BJ (cell line): Measurements from ENCODE around the gene TNS4. TPM values are rescaled to one million over a fixed set of nuclear protein-coding genes. Genes with fewer than 3 reads are reported as not detected.

Source experiments
- CTCF ChIA-PET: fragments of 350-600 bp; formaldehyde crosslinking; extraction: SDS; loops from one replicate; lab custom pipeline; 2021; ENCODE audit warnings: antibody characterized with exemption, inconsistent platforms; lab: Yijun Ruan, JAX
- POLR2A ChIA-PET: fragments of 300-600 bp; sonication (Branson Sonifier 250); formaldehyde crosslinking; extraction: SDS; loops from one replicate; lab custom pipeline; 2021; ENCODE audit warnings: antibody characterized with exemption; lab: Charles Lee
- DNase-seq: peaks from one replicate; pipeline ENCODE4 v3.0.0-alpha.2; 2011; ENCODE audit warnings: low read depth
- H3K27me3 ChIP-seq: 2 replicates; pipeline ENCODE4 v1.6.0; 2011; ENCODE audit warnings: low read length; ENCODE audit not compliant: control insufficient read depth, insufficient read depth
- H3K36me3 ChIP-seq: 2 replicates; pipeline ENCODE4 v1.5.1; 2011; ENCODE audit warnings: low read length; ENCODE audit not compliant: control insufficient read depth, insufficient read depth
- H3K4me3 ChIP-seq: 2 replicates; pipeline ENCODE4 v1.5.1; 2011; ENCODE audit warnings: low read depth, mild to moderate bottlenecking, control low read depth, low read length
- polyA plus RNA-seq: library from polyadenylated mRNA; depleted of rRNA; stranded (reverse); fragments of >200 nt; gene quantifications from 2 replicates; pipeline ENCODE4 v1.2.3, GENCODE V29; 2011
- TF ChIP-seq, protein P1 (sequence below): IDR thresholded peaks from 2 replicates; pipeline ENCODE4 v1.5.1; 2011; ENCODE audit warnings: low read depth, mild to moderate bottlenecking, control low read depth, inconsistent platforms, low read length, moderate library complexity; ENCODE audit not compliant: insufficient read depth

TNS4 gene
- polyA plus RNA-seq, 1 experiment, result 0.40 TPM

DNA sequence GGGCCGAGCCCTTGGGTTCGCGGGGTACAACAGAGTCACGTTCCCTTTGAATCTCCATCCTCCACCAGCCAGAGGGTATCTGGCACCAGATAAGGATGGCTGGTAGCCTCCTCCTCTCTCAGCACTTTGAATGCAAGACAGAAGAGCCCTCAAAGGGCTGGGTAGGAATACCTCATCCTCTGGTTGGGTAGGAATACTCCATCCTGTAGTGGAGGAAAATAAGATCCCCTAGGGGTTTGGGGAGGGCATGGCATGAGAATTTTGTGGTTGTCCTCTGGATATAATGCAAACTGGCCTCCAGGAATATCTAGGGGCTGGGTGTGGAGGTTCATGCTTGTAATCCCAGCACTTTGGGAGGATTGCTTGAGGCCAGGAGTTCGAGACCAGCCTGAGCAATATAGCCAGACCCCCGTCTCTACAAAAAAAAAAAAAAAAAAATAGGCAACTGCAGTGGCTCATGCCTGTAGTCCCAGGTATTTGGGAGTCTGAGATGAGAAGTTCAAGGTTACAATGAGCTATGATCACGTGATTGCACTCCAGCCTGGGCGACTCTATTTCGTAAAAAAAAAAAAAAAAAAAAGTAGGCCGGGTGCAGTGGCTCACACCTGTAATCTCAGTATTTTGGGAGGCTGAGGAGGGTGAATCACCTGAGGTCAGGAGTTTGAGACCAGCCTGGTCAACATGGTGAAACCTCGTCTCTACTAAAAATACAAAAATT lies 55.5 kb downstream of the TNS4 start:
- no peak for DNase-seq
- Histone ChIP-seq H3K36me3 (peaks cover 21% of the 10 kb centered on the region), H3K4me3 (peak overlapping the region; percentile 95), H3K27me3 (no peaks in the 10 kb centered on the region)
- POLR2A ChIA-PET, result interaction anchor here (0.6 kb wide), 3 partner anchors 10 to 94 kb away, joined by 3 to 14 read pairs (median 6); no protein-coding TSS in a partner anchor
- TF ChIP-seq, protein P1, sequence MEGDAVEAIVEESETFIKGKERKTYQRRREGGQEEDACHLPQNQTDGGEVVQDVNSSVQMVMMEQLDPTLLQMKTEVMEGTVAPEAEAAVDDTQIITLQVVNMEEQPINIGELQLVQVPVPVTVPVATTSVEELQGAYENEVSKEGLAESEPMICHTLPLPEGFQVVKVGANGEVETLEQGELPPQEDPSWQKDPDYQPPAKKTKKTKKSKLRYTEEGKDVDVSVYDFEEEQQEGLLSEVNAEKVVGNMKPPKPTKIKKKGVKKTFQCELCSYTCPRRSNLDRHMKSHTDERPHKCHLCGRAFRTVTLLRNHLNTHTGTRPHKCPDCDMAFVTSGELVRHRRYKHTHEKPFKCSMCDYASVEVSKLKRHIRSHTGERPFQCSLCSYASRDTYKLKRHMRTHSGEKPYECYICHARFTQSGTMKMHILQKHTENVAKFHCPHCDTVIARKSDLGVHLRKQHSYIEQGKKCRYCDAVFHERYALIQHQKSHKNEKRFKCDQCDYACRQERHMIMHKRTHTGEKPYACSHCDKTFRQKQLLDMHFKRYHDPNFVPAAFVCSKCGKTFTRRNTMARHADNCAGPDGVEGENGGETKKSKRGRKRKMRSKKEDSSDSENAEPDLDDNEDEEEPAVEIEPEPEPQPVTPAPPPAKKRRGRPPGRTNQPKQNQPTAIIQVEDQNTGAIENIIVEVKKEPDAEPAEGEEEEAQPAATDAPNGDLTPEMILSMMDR, result peak; percentile 35; the same call in 1 of the 2 replicates
- CTCF ChIA-PET, result interaction anchor here (0.5 to 8.8 kb wide), 9 partner anchors 30 to 791 kb away, joined by 3 to 113 read pairs (median 5); no protein-coding TSS in a partner anchor

DNA sequence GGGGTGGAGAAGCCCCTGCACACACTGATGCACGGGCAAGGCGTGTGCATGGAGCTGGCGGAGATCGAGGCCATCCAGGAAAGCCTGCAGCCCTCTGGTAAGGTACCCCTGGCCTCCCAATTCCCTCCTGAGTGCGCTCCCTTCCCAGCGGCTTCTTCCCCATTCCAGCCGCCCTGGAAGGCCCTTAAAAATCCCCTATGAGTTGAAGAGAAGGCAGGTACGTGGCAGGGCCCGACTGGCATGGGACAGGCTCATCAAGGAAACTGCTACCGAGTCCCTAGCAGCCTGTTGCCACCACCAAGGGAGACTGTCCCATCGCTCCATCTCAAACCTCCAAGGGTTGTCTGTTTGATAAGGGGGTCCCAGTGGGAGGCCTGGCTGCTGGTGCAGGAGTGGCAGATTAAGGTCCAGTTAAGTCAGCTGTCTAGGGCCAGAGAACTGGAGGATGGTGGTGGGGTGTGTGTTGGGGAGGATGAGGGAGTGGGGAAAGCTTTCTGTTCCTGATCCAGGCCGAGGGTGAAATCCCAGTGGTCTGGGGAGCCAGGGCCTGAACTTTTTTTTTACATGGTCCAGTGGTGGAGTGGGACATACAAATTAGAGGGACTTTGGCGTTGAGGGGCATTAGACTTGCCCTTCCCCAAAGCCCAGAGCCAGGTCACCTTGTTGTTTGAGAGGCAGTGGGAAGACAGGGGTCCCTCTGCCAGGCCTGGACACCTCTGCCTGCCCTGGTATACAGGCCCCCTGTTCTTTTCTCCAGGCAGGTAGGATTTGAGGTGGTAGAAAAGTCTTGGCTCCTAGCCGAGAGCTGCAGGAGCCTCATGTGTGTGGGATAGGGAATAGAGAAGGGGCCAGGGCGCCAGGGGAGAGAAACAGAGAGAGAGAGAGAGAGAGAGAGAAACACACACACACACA lies 57.2 kb downstream of the TNS4 start:
- POLR2A ChIA-PET, result interaction anchor here (0.7 kb wide), 1 partner anchor 12 kb away, joined by 5 read pairs; no protein-coding TSS in a partner anchor

DNA sequence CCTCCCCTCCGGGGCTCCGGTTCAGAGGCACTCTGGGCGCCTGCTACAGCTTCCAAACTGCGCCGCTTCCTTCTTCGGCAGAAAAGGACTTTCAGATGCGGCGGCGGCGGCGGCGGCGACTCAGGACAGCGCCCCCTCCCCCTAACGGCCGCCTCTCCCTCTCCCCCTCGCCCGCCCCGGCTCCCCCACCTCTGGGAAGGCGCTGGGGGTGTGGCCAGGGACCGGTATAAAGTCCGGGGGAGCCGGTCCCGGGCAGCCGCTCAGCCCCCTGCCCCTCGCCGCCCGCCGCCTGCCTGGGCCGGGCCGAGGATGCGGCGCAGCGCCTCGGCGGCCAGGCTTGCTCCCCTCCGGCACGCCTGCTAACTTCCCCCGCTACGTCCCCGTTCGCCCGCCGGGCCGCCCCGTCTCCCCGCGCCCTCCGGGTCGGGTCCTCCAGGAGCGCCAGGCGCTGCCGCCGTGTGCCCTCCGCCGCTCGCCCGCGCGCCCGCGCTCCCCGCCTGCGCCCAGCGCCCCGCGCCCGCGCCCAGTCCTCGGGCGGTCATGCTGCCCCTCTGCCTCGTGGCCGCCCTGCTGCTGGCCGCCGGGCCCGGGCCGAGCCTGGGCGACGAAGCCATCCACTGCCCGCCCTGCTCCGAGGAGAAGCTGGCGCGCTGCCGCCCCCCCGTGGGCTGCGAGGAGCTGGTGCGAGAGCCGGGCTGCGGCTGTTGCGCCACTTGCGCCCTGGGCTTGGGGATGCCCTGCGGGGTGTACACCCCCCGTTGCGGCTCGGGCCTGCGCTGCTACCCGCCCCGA lies 58.0 kb downstream of the TNS4 start, which contains the start of gene IGFBP4:
IGFBP4 (plus strand) TSS at position 255 of the 792 bp plus-strand sequence; CDS start at position 541, 286 bp downstream.
- peaks cover 17% of the 10 kb centered on the region for H3K36me3 ChIP-seq
- no peaks in the 10 kb centered on the region for H3K27me3 ChIP-seq
- peak within 1 kb of the TSS; percentile 95 for H3K4me3 ChIP-seq
- TF ChIP-seq, protein P1, result peak; percentile 35
- DNase-seq, result no peak
- CTCF ChIA-PET, result interaction anchor here (0.6 to 8.8 kb wide), 21 partner anchors 8 to 141 kb away, joined by 3 to 113 read pairs (median 4); partner anchors contain the start of genes TNS4 and TOP2A
- POLR2A ChIA-PET, result interaction anchor here (0.6 to 0.7 kb wide), 4 partner anchors 8 to 1247 kb away, joined by 3 to 5 read pairs (median 4); no protein-coding TSS in a partner anchor

More for the DNA sequence above, 57.2 kb downstream of the TNS4 start:
- TF ChIP-seq, protein P1, result no peak
- H3K4me3 ChIP-seq, result peak overlapping the region; percentile 95
- H3K27me3 ChIP-seq, result no peaks in the 10 kb centered on the region
- DNase-seq, result no peak
- H3K36me3 ChIP-seq, result peaks cover 21% of the 10 kb centered on the region
- CTCF ChIA-PET, result interaction anchor here (0.6 to 8.8 kb wide), 23 partner anchors 9 to 376 kb away, joined by 3 to 113 read pairs (median 4); partner anchors contain the start of genes TNS4 and TOP2A

DNA sequence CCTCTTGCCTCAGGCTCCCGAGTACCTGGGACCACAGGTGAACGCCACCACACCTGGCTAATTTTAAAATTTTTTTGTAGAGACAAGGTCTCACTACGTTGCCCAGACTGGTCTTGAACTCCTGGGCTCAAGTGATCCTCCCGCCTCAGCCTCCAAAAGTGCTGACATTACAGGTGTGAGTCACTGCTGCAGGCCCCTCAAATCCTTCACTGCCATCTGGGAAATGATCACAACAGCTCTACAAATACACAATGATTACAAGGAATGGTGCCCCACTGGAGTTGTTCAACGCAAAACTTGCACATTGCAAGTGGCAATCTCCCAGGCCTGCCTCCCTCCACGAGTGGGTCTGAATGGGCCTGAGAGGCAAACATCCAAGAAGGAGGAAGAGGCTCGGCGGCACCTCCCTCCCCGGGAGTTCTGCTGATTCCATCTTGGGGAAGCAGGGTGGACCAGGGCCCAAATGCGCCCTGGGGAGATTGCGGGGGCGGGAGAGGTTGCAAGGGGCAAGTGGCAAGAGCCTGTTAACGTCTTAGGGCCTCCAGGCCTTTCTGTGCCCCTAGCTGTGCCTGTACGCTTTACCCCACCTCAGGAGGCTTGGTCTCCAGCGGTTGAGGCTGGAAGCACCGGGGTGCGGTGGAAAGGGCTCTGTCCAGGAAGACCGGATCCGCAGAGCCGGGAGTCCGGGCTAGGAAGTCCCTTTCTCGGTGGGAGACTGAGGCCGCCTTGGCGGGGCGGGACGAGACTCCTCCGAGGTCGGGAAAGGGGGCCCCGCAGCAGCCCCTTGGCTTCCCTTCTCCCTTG lies 58.8 kb downstream of the TNS4 start:
- POLR2A ChIA-PET, result interaction anchor here (0.6 to 0.7 kb wide), 3 partner anchors 9 to 1248 kb away, joined by 3 to 4 read pairs (median 4); no protein-coding TSS in a partner anchor
- H3K36me3 ChIP-seq, result peaks cover 13% of the 10 kb centered on the region
- H3K27me3 ChIP-seq, result no peaks in the 10 kb centered on the region
- no peak for DNase-seq
- CTCF ChIA-PET, result interaction anchor here (0.8 to 8.8 kb wide), 11 partner anchors 9 to 1223 kb away, joined by 3 to 113 read pairs (median 5); partner anchors contain the start of gene TOP2A
- H3K4me3 ChIP-seq, result peak overlapping the region; percentile 95
- TF ChIP-seq, protein P1, result no peak
